HEK293 (cell line): ENCODE data around the gene MAK.

ENCODE experiments used
- CTCF ChIA-PET: fragments of 350-600 bp; formaldehyde crosslinking; extraction: SDS; loops from one replicate; lab custom pipeline; 2021; ENCODE audit warnings: antibody characterized with exemption; lab: Yijun Ruan, JAX
- POLR2A ChIA-PET: fragments of 300-600 bp; formaldehyde crosslinking; extraction: SDS; loops from one replicate; lab custom pipeline; 2020; ENCODE audit warnings: antibody characterized with exemption, inconsistent platforms; lab: Yijun Ruan, JAX
- H3K27ac ChIP-seq: fragments of 200-500 bp; sonication (Bioruptor generic); 2 replicates; pipeline ENCODE4 v1.5.1; 2014; ENCODE audit warnings: low read depth, low read length, control low read depth, inconsistent platforms; ENCODE audit errors: extremely low read depth
- H3K36me3 ChIP-seq, 2 experiments: fragments of 200-500 bp in 1 of 2; sonication (Bioruptor generic) in 1 of 2; 1 replicate in 1 of 2; 2 replicates in 1 of 2; pipeline ENCODE4 v1.5.1; 2014 to 2017; ENCODE audit warnings: inconsistent platforms in 2 of 2, low read length in 2 of 2; ENCODE audit not compliant: control insufficient read depth in 2 of 2, insufficient read depth in 1 of 2
- H3K4me1 ChIP-seq: fragments of 200-500 bp; sonication (Bioruptor generic); 2 replicates; pipeline ENCODE4 v1.5.1; 2014; ENCODE audit warnings: mild to moderate bottlenecking, low read length, inconsistent platforms; ENCODE audit not compliant: control insufficient read depth, insufficient read depth
- H3K4me3 ChIP-seq: 2 replicates; pipeline ENCODE4 v1.5.1; 2011; ENCODE audit warnings: low read depth, mild to moderate bottlenecking, control low read depth, low read length, moderate library complexity
- H3K9me3 ChIP-seq: fragments of 200-500 bp; sonication (Bioruptor generic); 2 replicates; pipeline ENCODE4 v1.5.1; 2014; ENCODE audit warnings: low read depth, low read length, inconsistent platforms; ENCODE audit not compliant: control insufficient read depth, insufficient read depth
- BCL11A ChIP-seq: fragments of 450-650 bp; formaldehyde crosslinking; IDR thresholded peaks from 2 replicates; pipeline ENCODE4 v1.5.1; 2016; ENCODE audit warnings: low read depth, missing biosample characterization, missing genetic modification characterization
- SCRT1 ChIP-seq: fragments of 450-650 bp; formaldehyde crosslinking; IDR thresholded peaks from 2 replicates; pipeline ENCODE4 v1.5.1; 2016; ENCODE audit warnings: missing biosample characterization, missing genetic modification characterization, borderline replicate concordance
- SP3 ChIP-seq: fragments of 450-650 bp; formaldehyde crosslinking; IDR thresholded peaks from 2 replicates; pipeline ENCODE4 v1.5.1; 2016; ENCODE audit warnings: missing biosample characterization, missing genetic modification characterization
- TCF7L2 ChIP-seq: IDR thresholded peaks from 2 replicates; pipeline ENCODE4 v1.6.1; 2011; ENCODE audit warnings: low read depth, mild to moderate bottlenecking, inconsistent platforms, low read length, moderate library complexity, borderline replicate concordance
- ZBTB20 ChIP-seq: fragments of 450-650 bp; formaldehyde crosslinking; IDR thresholded peaks from 2 replicates; pipeline ENCODE4 v1.5.1; 2016; ENCODE audit warnings: missing biosample characterization, missing genetic modification characterization
- ZFP3 ChIP-seq: fragments of 450-650 bp; formaldehyde crosslinking; IDR thresholded peaks from 2 replicates; pipeline ENCODE4 v1.5.1; 2016; ENCODE audit warnings: low read depth, missing biosample characterization, missing genetic modification characterization
- ZFP69B ChIP-seq: fragments of 450-650 bp; formaldehyde crosslinking; IDR thresholded peaks from 2 replicates; pipeline ENCODE4 v1.5.1; 2016; ENCODE audit warnings: missing biosample characterization, missing genetic modification characterization
- ZIC2 ChIP-seq: fragments of 450-650 bp; formaldehyde crosslinking; IDR thresholded peaks from 2 replicates; pipeline ENCODE4 v1.5.1; 2016; ENCODE audit warnings: missing biosample characterization, missing genetic modification characterization
- ZNF10 ChIP-seq: fragments of 450-650 bp; formaldehyde crosslinking; IDR thresholded peaks from 2 replicates; pipeline ENCODE4 v1.5.1; 2017; ENCODE audit warnings: missing biosample characterization, missing genetic modification characterization
- ZNF335 ChIP-seq: fragments of 450-650 bp; formaldehyde crosslinking; conservative IDR thresholded peaks from 2 replicates; pipeline ENCODE4 v1.5.1; 2016; ENCODE audit warnings: missing biosample characterization, missing genetic modification characterization
- ZNF391 ChIP-seq: fragments of 450-650 bp; formaldehyde crosslinking; IDR thresholded peaks from 2 replicates; pipeline ENCODE4 v1.5.1; 2016; ENCODE audit warnings: low read depth, missing biosample characterization, missing genetic modification characterization, borderline replicate concordance
- ZNF473 ChIP-seq: fragments of 450-650 bp; formaldehyde crosslinking; IDR thresholded peaks from 2 replicates; pipeline ENCODE4 v1.5.1; 2017; ENCODE audit warnings: missing biosample characterization, missing genetic modification characterization
- ZNF610 ChIP-seq: fragments of 450-650 bp; formaldehyde crosslinking; IDR thresholded peaks from 2 replicates; pipeline ENCODE4 v1.5.1; 2016; ENCODE audit warnings: missing biosample characterization, missing genetic modification characterization, borderline replicate concordance
- ZNF76 ChIP-seq: fragments of 450-650 bp; formaldehyde crosslinking; IDR thresholded peaks from 2 replicates; pipeline ENCODE4; 2016; ENCODE audit warnings: low read depth, missing biosample characterization, missing genetic modification characterization, borderline replicate concordance
- ZSCAN16 ChIP-seq: fragments of 450-650 bp; formaldehyde crosslinking; IDR thresholded peaks from 2 replicates; pipeline ENCODE4 v1.5.1; 2016; ENCODE audit warnings: missing biosample characterization, missing genetic modification characterization
- TF ChIP-seq, protein P1 (sequence below): fragments of 450-650 bp; formaldehyde crosslinking; IDR thresholded peaks from 2 replicates; pipeline ENCODE4 v1.5.1; 2016; ENCODE audit warnings: missing biosample characterization, missing genetic modification characterization
- TF ChIP-seq, protein P2 (sequence below): fragments of 450-650 bp; formaldehyde crosslinking; conservative IDR thresholded peaks from 2 replicates; pipeline ENCODE4 v1.5.1; 2016; ENCODE audit warnings: low read depth, missing biosample characterization, missing genetic modification characterization
- TF ChIP-seq, protein P3 (sequence below): fragments of 450-650 bp; formaldehyde crosslinking; IDR thresholded peaks from 2 replicates; pipeline ENCODE4 v1.5.1; 2016; ENCODE audit warnings: missing biosample characterization, missing genetic modification characterization
- TF ChIP-seq, protein P4 (sequence below): fragments of 450-650 bp; formaldehyde crosslinking; IDR thresholded peaks from 2 replicates; pipeline ENCODE4; 2016; ENCODE audit warnings: missing biosample characterization, missing genetic modification characterization
- TF ChIP-seq, protein P5 (sequence below): fragments of 450-650 bp; formaldehyde crosslinking; IDR thresholded peaks from 2 replicates; pipeline ENCODE4 v1.5.1; 2017; ENCODE audit warnings: missing biosample characterization, missing genetic modification characterization
- TF ChIP-seq, protein P6 (sequence below): fragments of 450-650 bp; IDR thresholded peaks from 2 replicates; pipeline ENCODE4 v1.5.1; 2018; ENCODE audit warnings: missing biosample characterization, mild to moderate bottlenecking, missing genetic modification characterization

The MAK gene

DNA sequence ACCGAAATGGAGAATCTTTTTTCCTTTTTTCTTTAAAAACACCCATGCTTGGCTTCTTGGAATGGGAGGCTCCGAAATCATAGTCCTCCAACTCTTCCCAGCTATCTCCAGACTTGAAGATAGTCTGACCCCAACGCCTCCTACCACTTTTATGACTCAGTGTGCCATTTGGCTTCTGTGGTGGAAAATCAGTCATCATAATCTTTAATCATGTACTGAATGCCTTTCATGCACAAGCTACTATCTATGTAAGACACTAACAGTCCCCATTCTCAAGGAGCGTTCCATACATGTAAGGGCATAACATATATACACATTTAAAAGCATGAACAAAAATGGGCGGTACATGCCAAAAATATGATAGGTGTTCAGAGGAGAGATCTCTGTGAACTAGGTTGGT is 46.7 kb downstream of the MAK start (continued):
- TF ChIP-seq, protein P1, sequence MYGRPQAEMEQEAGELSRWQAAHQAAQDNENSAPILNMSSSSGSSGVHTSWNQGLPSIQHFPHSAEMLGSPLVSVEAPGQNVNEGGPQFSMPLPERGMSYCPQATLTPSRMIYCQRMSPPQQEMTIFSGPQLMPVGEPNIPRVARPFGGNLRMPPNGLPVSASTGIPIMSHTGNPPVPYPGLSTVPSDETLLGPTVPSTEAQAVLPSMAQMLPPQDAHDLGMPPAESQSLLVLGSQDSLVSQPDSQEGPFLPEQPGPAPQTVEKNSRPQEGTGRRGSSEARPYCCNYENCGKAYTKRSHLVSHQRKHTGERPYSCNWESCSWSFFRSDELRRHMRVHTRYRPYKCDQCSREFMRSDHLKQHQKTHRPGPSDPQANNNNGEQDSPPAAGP: no peak
- TF ChIP-seq, all 188 proteins: peak for 0

DNA sequence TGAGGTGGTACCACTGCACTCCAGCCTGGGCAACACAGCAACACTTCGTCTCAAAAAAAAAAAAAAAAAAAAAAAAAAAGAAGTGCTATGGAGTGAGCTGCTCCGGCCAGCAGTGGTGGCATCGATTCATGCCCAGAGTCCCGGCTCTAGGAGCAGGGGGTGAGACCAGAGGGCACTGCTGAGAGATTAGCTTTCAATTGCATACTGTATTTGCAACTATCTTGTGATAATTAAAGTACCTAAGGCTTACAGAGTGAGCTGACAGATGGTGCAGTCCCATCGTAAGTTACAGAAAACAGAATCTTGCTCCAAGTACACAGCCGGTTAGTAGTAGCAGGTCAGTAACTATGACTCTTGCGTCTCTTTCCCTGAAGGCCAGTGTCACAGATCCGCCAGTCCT is 59.3 kb downstream of the MAK start:
- no peaks in the 10 kb centered on the region for H3K9me3 ChIP-seq
- H3K4me1 ChIP-seq: no peaks in the 10 kb centered on the region
- TF ChIP-seq BCL11A (tag by site-specific recombination): no peak
- TF ChIP-seq, protein P2, sequence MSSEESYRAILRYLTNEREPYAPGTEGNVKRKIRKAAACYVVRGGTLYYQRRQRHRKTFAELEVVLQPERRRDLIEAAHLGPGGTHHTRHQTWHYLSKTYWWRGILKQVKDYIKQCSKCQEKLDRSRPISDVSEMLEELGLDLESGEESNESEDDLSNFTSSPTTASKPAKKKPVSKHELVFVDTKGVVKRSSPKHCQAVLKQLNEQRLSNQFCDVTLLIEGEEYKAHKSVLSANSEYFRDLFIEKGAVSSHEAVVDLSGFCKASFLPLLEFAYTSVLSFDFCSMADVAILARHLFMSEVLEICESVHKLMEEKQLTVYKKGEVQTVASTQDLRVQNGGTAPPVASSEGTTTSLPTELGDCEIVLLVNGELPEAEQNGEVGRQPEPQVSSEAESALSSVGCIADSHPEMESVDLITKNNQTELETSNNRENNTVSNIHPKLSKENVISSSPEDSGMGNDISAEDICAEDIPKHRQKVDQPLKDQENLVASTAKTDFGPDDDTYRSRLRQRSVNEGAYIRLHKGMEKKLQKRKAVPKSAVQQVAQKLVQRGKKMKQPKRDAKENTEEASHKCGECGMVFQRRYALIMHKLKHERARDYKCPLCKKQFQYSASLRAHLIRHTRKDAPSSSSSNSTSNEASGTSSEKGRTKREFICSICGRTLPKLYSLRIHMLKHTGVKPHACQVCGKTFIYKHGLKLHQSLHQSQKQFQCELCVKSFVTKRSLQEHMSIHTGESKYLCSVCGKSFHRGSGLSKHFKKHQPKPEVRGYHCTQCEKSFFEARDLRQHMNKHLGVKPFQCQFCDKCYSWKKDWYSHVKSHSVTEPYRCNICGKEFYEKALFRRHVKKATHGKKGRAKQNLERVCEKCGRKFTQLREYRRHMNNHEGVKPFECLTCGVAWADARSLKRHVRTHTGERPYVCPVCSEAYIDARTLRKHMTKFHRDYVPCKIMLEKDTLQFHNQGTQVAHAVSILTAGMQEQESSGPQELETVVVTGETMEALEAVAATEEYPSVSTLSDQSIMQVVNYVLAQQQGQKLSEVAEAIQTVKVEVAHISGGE (tag by site-specific recombination): no peak
- no peak for TF ChIP-seq ZNF335 (tag by site-specific recombination)
- TF ChIP-seq ZIC2 (tag by site-specific recombination): no peak
- TF ChIP-seq, protein P3, sequence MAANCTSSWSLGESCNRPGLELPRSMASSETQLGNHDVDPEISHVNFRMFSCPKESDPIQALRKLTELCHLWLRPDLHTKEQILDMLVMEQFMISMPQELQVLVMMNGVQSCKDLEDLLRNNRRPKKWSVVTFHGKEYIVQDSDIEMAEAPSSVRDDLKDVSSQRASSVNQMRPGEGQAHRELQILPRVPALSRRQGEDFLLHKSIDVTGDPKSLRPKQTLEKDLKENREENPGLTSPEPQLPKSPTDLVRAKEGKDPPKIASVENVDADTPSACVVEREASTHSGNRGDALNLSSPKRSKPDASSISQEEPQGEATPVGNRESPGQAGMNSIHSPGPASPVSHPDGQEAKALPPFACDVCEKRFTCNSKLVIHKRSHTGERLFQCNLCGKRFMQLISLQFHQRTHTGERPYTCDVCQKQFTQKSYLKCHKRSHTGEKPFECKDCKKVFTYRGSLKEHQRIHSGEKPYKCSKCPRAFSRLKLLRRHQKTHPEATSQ: no peak
- TF ChIP-seq ZBTB20 (tag by site-specific recombination): no peak
- no peak for TF ChIP-seq ZSCAN16 (tag by site-specific recombination)
- no peak for TF ChIP-seq TCF7L2
- TF ChIP-seq, protein P4, sequence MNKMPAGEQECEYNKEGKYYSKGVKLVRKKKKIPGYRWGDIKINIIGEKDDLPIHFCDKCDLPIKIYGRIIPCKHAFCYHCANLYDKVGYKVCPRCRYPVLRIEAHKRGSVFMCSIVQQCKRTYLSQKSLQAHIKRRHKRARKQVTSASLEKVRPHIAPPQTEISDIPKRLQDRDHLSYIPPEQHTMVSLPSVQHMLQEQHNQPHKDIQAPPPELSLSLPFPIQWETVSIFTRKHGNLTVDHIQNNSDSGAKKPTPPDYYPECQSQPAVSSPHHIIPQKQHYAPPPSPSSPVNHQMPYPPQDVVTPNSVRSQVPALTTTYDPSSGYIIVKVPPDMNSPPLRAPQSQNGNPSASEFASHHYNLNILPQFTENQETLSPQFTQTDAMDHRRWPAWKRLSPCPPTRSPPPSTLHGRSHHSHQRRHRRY (tag by site-specific recombination): no peak
- TF ChIP-seq SCRT1 (tag by site-specific recombination): no peak
- no peak for TF ChIP-seq ZNF76 (tag by site-specific recombination)
- no peak for TF ChIP-seq SP3 (tag by site-specific recombination)
- TF ChIP-seq, protein P5, sequence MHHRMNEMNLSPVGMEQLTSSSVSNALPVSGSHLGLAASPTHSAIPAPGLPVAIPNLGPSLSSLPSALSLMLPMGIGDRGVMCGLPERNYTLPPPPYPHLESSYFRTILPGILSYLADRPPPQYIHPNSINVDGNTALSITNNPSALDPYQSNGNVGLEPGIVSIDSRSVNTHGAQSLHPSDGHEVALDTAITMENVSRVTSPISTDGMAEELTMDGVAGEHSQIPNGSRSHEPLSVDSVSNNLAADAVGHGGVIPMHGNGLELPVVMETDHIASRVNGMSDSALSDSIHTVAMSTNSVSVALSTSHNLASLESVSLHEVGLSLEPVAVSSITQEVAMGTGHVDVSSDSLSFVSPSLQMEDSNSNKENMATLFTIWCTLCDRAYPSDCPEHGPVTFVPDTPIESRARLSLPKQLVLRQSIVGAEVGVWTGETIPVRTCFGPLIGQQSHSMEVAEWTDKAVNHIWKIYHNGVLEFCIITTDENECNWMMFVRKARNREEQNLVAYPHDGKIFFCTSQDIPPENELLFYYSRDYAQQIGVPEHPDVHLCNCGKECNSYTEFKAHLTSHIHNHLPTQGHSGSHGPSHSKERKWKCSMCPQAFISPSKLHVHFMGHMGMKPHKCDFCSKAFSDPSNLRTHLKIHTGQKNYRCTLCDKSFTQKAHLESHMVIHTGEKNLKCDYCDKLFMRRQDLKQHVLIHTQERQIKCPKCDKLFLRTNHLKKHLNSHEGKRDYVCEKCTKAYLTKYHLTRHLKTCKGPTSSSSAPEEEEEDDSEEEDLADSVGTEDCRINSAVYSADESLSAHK: no peak
- no peak for TF ChIP-seq ZFP3 (tag by site-specific recombination)
- no peak for TF ChIP-seq ZNF473 (tag by site-specific recombination)
- TF ChIP-seq ZFP69B (tag by site-specific recombination): no peak
- TF ChIP-seq ZNF610 (tag by site-specific recombination): no peak
- no peak for TF ChIP-seq ZNF391 (tag by site-specific recombination)
- TF ChIP-seq, protein P6, sequence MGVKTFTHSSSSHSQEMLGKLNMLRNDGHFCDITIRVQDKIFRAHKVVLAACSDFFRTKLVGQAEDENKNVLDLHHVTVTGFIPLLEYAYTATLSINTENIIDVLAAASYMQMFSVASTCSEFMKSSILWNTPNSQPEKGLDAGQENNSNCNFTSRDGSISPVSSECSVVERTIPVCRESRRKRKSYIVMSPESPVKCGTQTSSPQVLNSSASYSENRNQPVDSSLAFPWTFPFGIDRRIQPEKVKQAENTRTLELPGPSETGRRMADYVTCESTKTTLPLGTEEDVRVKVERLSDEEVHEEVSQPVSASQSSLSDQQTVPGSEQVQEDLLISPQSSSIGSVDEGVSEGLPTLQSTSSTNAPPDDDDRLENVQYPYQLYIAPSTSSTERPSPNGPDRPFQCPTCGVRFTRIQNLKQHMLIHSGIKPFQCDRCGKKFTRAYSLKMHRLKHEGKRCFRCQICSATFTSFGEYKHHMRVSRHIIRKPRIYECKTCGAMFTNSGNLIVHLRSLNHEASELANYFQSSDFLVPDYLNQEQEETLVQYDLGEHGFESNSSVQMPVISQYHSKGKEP: no peak
- TF ChIP-seq ZNF10: no peak
- H3K27ac ChIP-seq: no peak overlapping the region
- ChIA-PET CTCF (interaction anchor here (1.1 to 1.6 kb wide), 2 partner anchors 11 to 300 kb away, joined by 3 to 6 read pairs; no protein-coding TSS in a partner anchor), POLR2A (interaction anchor here (0.6 kb wide), 1 partner anchor 15 kb away, joined by 4 read pairs; no protein-coding TSS in a partner anchor)
- H3K4me3 ChIP-seq: no peak overlapping the region
- peaks cover 9 to 37% of the 10 kb centered on the region in 2 experiments for H3K36me3 ChIP-seq
